HCT116 (cell line): Measurements from ENCODE around the gene CEMIP2. TPM values are rescaled to one million over a fixed set of nuclear protein-coding genes. Genes with fewer than 3 reads are reported as not detected.

Experiments used
- ATAC-seq: fragments of 200-7000 bp; cut with Tn5 transposase; 2 replicates; pipeline ENCODE4 v1.9.1; 2020; ENCODE audit warnings: mild to moderate bottlenecking, moderate library complexity
- BruUV-seq: library from RNA; stranded (reverse); fragments of 400-500 nt; replicated peaks from 2 replicates; lab custom pipeline; 2021; lab: Mats Ljungman, UMichigan
- CTCF ChIA-PET: fragments of 300-600 bp; sonication (Branson Sonifier 250); formaldehyde crosslinking; loops from one replicate; lab custom pipeline; 2021; ENCODE audit warnings: antibody characterized with exemption; lab: Charles Lee
- POLR2A ChIA-PET: fragments of 300-600, 350-600 bp; sonication (Branson Sonifier 250); formaldehyde crosslinking; loops from one replicate; lab custom pipeline; 2021; ENCODE audit warnings: antibody characterized with exemption; lab: Charles Lee
- RAD21 ChIA-PET, 2 experiments: fragments of 300-600 bp; sonication (Branson Sonifier 250); formaldehyde crosslinking; loops; one replicate each; lab custom pipeline; 2023; ENCODE audit warnings: low total read pairs in 2 of 2; ENCODE audit not compliant: uncharacterized antibody in 2 of 2, unreplicated experiment in 2 of 2, low non-redundant PET in 1 of 2; lab: Charles Lee
- DNase-seq: peaks from one replicate; pipeline ENCODE4 v3.0.0-alpha.2; 2010; ENCODE audit warnings: low read depth, low spot score
- H2AFZ ChIP-seq: fragments of 200-600 bp; shearing (Covaris generic), sonication (generic); 2 replicates; pipeline ENCODE4 v1.6.1; 2017; ENCODE audit warnings: low read depth, mixed run types, mixed read lengths, antibody characterized with exemption, low read length; ENCODE audit not compliant: poor library complexity, severe bottlenecking
- H3K27ac ChIP-seq: 2 replicates; pipeline ENCODE4 v1.5.1; 2012; ENCODE audit warnings: low read depth, low read length
- H3K27me3 ChIP-seq: fragments of 200-600 bp; sonication (generic); 2 replicates; pipeline ENCODE4 v1.6.1; 2016; ENCODE audit warnings: mixed run types, low read length, mixed read lengths; ENCODE audit not compliant: insufficient read depth
- H3K36me3 ChIP-seq, 2 experiments: fragments of 200-500 bp in 1 of 2; fragments of 200-600 bp in 1 of 2; sonication (Bioruptor generic) in 1 of 2; sonication (generic) in 1 of 2; 2 replicates each; pipeline versions ENCODE4 v1.5.1 to v1.6.1; 2014 to 2016; ENCODE audit warnings: low read length in 2 of 2, inconsistent platforms in 1 of 2, mixed read lengths in 1 of 2, mixed run types in 1 of 2; ENCODE audit not compliant: insufficient read depth in 2 of 2, control insufficient read depth in 1 of 2
- H3K4me1 ChIP-seq, 2 experiments: fragments of 200-600 bp in 1 of 2; sonication (generic) in 1 of 2; 2 replicates each; pipeline versions ENCODE4 v1.5.1 to v1.6.1; 2012 to 2017; ENCODE audit warnings: low read length in 2 of 2, inconsistent platforms in 1 of 2, mild to moderate bottlenecking in 1 of 2, mixed read lengths in 1 of 2, mixed run types in 1 of 2, moderate library complexity in 1 of 2; ENCODE audit not compliant: insufficient read depth in 2 of 2, control insufficient read depth in 1 of 2
- H3K4me2 ChIP-seq: fragments of 200-600 bp; sonication (generic); 2 replicates; pipeline ENCODE4 v1.6.1; 2017; ENCODE audit warnings: mixed run types, low read length, mixed read lengths
- H3K4me3 ChIP-seq, 2 experiments: fragments of 200-600 bp in 1 of 2; sonication (generic) in 1 of 2; replicated peaks in 1 of 2; 2 replicates each; pipeline ENCODE4 v1.5.1; 2011 to 2016; ENCODE audit warnings: low read length in 2 of 2, control low read depth in 1 of 2, low read depth in 1 of 2, mild to moderate bottlenecking in 1 of 2, mixed read lengths in 1 of 2, mixed run types in 1 of 2
- H3K79me2 ChIP-seq: fragments of 200-600 bp; sonication (generic); 2 replicates; pipeline ENCODE4 v1.6.1; 2017; ENCODE audit warnings: mild to moderate bottlenecking, mixed run types, low read length, moderate library complexity, mixed read lengths; ENCODE audit not compliant: insufficient read depth
- H3K9ac ChIP-seq: fragments of 200-600 bp; sonication (generic); 2 replicates; pipeline ENCODE4 v1.6.1; 2016; ENCODE audit warnings: low read length, mixed read lengths
- H3K9me2 ChIP-seq: fragments of 200-600 bp; sonication (generic), shearing (Covaris generic); 2 replicates; pipeline ENCODE4 v1.6.1; 2017; ENCODE audit warnings: mixed run types, mild to moderate bottlenecking, moderate library complexity; ENCODE audit not compliant: insufficient read depth
- H3K9me3 ChIP-seq, 2 experiments: fragments of 200-500 bp in 1 of 2; fragments of 200-600 bp in 1 of 2; sonication (Bioruptor generic) in 1 of 2; sonication (generic) in 1 of 2; 2 replicates each; pipeline ENCODE4 v1.6.1; 2014 to 2017; ENCODE audit warnings: low read length in 2 of 2, mixed read lengths in 2 of 2, inconsistent platforms in 1 of 2, low read depth in 1 of 2, mild to moderate bottlenecking in 1 of 2, mixed run types in 1 of 2, moderate library complexity in 1 of 2; ENCODE audit not compliant: control insufficient read depth in 1 of 2, insufficient read depth in 1 of 2
- H4K20me1 ChIP-seq: fragments of 200-600 bp; sonication (generic), shearing (Covaris generic); 2 replicates; pipeline ENCODE4 v1.6.1; 2017; ENCODE audit warnings: mixed run types, mild to moderate bottlenecking, moderate library complexity; ENCODE audit not compliant: insufficient read depth
- CBX3 ChIP-seq: IDR thresholded peaks from 2 replicates; pipeline ENCODE4 v1.6.1; 2012; ENCODE audit warnings: low read depth
- CEBPB ChIP-seq: IDR thresholded peaks from 2 replicates; pipeline ENCODE4 v1.6.1; 2012; ENCODE audit warnings: low read depth
- ELF1 ChIP-seq: IDR thresholded peaks from 2 replicates; pipeline ENCODE4 v1.6.1; 2012; ENCODE audit warnings: low read depth, borderline replicate concordance
- FOSL1 ChIP-seq: IDR thresholded peaks from 2 replicates; pipeline ENCODE4 v1.6.1; 2012; ENCODE audit warnings: low read depth
- JUND ChIP-seq: IDR thresholded peaks from 2 replicates; pipeline ENCODE4 v1.6.1; 2012
- POLR2AphosphoS5 ChIP-seq: IDR thresholded peaks from 2 replicates; pipeline ENCODE4 v1.6.1; 2011; ENCODE audit warnings: mild to moderate bottlenecking, low read depth, low read length, moderate library complexity
- RAD21 ChIP-seq: IDR thresholded peaks from 2 replicates; pipeline ENCODE4 v1.6.1; 2012; ENCODE audit warnings: low read depth, mild to moderate bottlenecking
- SP1 ChIP-seq: IDR thresholded peaks from 2 replicates; pipeline ENCODE4 v1.6.1; 2012; ENCODE audit warnings: low read depth
- TCF7L2 ChIP-seq: IDR thresholded peaks from 2 replicates; pipeline ENCODE4 v1.7.0; 2011; ENCODE audit warnings: borderline replicate concordance, inconsistent platforms; ENCODE audit not compliant: insufficient read depth, insufficient read length; ENCODE audit errors: extremely low read depth
- intact Hi-C: fragments of 100-400 bp; cut with micrococcal nuclease; formaldehyde crosslinking; loops from 2 replicates; pipeline ENCODE4 v1.10.0; 2022
- total RNA-seq: library from RNA; stranded (reverse); gene quantifications from one replicate; pipeline ENCODE4 v1.2.1, GENCODE V29; 2021; ENCODE audit not compliant: unreplicated experiment
- TF ChIP-seq, protein P1 (sequence below), 3 experiments: fragments of 200-600 bp in 1 of 3; sonication (generic) in 1 of 3; IDR thresholded peaks in 2 of 3; conservative IDR thresholded peaks in 1 of 3; 2 replicates each; pipeline ENCODE4 v1.5.1; 2012 to 2017; ENCODE audit warnings: low read depth in 2 of 3, low read length in 2 of 3, antibody characterized with exemption in 1 of 3, borderline replicate concordance in 1 of 3, control low read depth in 1 of 3, mild to moderate bottlenecking in 1 of 3, mixed read lengths in 1 of 3, mixed run types in 1 of 3, moderate library complexity in 1 of 3; ENCODE audit not compliant: insufficient read depth in 1 of 3
- TF ChIP-seq, protein P2 (sequence below): IDR thresholded peaks from 2 replicates; pipeline ENCODE4 v1.6.1; 2011; ENCODE audit warnings: mild to moderate bottlenecking, low read length, moderate library complexity; ENCODE audit not compliant: insufficient replicate concordance; ENCODE audit errors: extremely low read depth
- TF ChIP-seq, protein P3 (sequence below): IDR thresholded peaks from 2 replicates; pipeline ENCODE4 v1.6.1; 2012

Gene CEMIP2
- total RNA-seq, 1 experiment from 2014 or later = 14.3 TPM

DNA sequence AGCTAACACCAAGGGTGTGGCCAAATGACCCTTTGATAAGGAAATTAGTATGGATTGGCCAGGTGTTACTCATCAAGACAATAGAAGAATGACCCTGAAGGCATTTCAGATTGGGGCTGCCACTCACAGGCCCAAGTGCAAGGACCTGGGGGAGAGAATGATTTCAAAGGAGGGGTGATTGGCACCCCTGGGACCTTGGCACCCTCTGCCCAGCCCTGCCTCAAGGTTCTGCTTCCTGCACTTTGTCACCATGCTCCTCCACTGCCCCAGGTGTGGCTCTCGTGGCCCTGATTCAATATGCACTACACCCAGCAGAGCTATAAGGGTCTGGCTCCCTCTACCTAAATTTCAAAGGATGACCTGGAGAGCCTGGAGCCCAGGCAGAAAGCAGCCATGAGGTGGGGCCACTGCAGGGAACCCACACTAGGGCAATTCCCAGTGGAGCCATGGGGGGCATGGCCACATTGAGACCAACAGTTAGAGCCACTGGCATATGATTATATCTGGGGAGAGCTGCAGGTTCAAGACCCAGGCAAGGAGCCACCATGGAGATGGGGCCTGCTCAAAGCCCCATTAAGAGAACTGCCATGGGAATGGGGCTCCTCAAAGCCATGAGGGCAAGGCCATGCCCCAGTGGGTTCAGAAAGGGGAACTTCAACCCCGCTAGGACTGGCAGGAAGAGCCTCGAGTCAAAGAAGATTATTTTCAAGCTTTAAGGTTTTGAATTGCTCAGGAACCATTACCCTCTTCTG is 93.0 kb downstream of the CEMIP2 start:
- H3K36me3 ChIP-seq = no peaks in the 10 kb centered on the region
- no peaks in the 10 kb centered on the region for H4K20me1 ChIP-seq
- TF ChIP-seq, protein P1, sequence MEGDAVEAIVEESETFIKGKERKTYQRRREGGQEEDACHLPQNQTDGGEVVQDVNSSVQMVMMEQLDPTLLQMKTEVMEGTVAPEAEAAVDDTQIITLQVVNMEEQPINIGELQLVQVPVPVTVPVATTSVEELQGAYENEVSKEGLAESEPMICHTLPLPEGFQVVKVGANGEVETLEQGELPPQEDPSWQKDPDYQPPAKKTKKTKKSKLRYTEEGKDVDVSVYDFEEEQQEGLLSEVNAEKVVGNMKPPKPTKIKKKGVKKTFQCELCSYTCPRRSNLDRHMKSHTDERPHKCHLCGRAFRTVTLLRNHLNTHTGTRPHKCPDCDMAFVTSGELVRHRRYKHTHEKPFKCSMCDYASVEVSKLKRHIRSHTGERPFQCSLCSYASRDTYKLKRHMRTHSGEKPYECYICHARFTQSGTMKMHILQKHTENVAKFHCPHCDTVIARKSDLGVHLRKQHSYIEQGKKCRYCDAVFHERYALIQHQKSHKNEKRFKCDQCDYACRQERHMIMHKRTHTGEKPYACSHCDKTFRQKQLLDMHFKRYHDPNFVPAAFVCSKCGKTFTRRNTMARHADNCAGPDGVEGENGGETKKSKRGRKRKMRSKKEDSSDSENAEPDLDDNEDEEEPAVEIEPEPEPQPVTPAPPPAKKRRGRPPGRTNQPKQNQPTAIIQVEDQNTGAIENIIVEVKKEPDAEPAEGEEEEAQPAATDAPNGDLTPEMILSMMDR (IDR thresholded peaks at IDR 0.05 in 2 of 3, conservative IDR thresholded peaks at IDR 0.05 in 1 of 3; ENCODE audit: borderline replicate concordance in 1 of 3, insufficient read depth in 1 of 3, low read depth in 2 of 3, low read length in 2 of 3) = 0 out of 6 replicates have a peak, but pooled peaks of 1 of the 3 experiments have one; percentile 2
- no peak for TF ChIP-seq RAD21
- no peak overlapping the region for H3K9ac ChIP-seq
- peak overlapping the region; percentile 49 for H3K4me2 ChIP-seq
- no peaks in the 10 kb centered on the region for H3K79me2 ChIP-seq
- peaks cover 28 to 44% of the 10 kb centered on the region in 2 experiments for H3K4me1 ChIP-seq
- H3K27ac ChIP-seq = no peak overlapping the region
- no peak overlapping the region for H3K4me3 ChIP-seq
- no peak overlapping the region for H2AFZ ChIP-seq
- intact Hi-C loops = no loop called here
- ATAC-seq = peak; percentile 55
- 0 out of 2 replicates have a peak, but pooled peaks cover 4% of the 10 kb centered on the region for H3K9me2 ChIP-seq
- BruUV-seq = no TSS peak
- H3K27me3 ChIP-seq = no peaks in the 10 kb centered on the region
- H3K9me3 ChIP-seq = no peaks in the 10 kb centered on the region
- CTCF ChIA-PET = interaction anchor here (2.4 kb wide), 1 partner anchor 9 kb away, joined by 6 read pairs; no protein-coding TSS in a partner anchor
- POLR2A ChIA-PET = no interaction called here
- no peak for DNase-seq
- RAD21 ChIA-PET = no interaction called here

DNA sequence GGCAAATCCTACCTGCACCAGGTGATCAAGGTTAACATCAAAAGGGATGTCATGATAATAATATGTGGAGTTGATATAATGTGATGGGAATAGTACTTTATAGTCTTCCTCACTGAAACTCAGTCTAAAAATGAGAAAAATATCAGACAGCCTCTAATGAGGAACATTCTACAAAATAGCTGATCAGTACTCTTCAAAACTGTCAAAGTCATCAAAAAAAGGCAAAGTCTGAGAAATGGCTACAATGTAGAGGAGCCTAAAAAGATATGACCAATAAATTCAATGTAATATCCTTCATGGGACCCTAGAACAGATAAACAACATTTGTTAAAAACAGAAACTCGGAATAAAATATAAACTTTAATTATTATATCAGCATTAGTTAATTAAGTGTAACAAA is 95.7 kb downstream of the CEMIP2 start:
- no peak for ATAC-seq
- H3K4me1 ChIP-seq = peaks cover 20 to 30% of the 10 kb centered on the region in 2 experiments
- CTCF ChIA-PET = no interaction called here
- no peak overlapping the region for H3K9ac ChIP-seq
- 0 out of 2 replicates have a peak, but pooled peaks cover 4% of the 10 kb centered on the region for H3K9me2 ChIP-seq
- H2AFZ ChIP-seq = no peak overlapping the region
- H3K4me3 ChIP-seq = no peak overlapping the region
- intact Hi-C loops = no loop called here
- POLR2A ChIA-PET = no interaction called here
- no peaks in the 10 kb centered on the region for H3K9me3 ChIP-seq
- H3K79me2 ChIP-seq = no peaks in the 10 kb centered on the region
- no peak for DNase-seq
- no peaks in the 10 kb centered on the region for H3K36me3 ChIP-seq
- RAD21 ChIA-PET = no interaction called here
- H3K4me2 ChIP-seq = no peak overlapping the region
- no peaks in the 10 kb centered on the region for H4K20me1 ChIP-seq
- no TSS peak for BruUV-seq
- H3K27me3 ChIP-seq = no peaks in the 10 kb centered on the region
- H3K27ac ChIP-seq = no peak overlapping the region
- TF ChIP-seq POLR2AphosphoS5 (no peak), CEBPB (no peak), CBX3 (no peak), FOSL1 (no peak), SP1 (no peak), ELF1 (no peak), TCF7L2 (no peak), JUND (no peak)
- TF ChIP-seq, protein P1 (IDR thresholded peaks at IDR 0.05 in 2 of 3, conservative IDR thresholded peaks at IDR 0.05 in 1 of 3; ENCODE audit: borderline replicate concordance in 1 of 3, insufficient read depth in 1 of 3, low read depth in 2 of 3, low read length in 2 of 3) = no peak
- TF ChIP-seq, protein P2, sequence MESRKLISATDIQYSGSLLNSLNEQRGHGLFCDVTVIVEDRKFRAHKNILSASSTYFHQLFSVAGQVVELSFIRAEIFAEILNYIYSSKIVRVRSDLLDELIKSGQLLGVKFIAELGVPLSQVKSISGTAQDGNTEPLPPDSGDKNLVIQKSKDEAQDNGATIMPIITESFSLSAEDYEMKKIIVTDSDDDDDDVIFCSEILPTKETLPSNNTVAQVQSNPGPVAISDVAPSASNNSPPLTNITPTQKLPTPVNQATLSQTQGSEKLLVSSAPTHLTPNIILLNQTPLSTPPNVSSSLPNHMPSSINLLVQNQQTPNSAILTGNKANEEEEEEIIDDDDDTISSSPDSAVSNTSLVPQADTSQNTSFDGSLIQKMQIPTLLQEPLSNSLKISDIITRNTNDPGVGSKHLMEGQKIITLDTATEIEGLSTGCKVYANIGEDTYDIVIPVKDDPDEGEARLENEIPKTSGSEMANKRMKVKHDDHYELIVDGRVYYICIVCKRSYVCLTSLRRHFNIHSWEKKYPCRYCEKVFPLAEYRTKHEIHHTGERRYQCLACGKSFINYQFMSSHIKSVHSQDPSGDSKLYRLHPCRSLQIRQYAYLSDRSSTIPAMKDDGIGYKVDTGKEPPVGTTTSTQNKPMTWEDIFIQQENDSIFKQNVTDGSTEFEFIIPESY = no peak
- TF ChIP-seq, protein P3, sequence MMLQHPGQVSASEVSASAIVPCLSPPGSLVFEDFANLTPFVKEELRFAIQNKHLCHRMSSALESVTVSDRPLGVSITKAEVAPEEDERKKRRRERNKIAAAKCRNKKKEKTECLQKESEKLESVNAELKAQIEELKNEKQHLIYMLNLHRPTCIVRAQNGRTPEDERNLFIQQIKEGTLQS = no peak
